Progenitor cell of endocrine pancreas (in vitro differentiated cells): ENCODE measurements around the gene TIAM2. TPM values are rescaled to one million over a fixed set of nuclear protein-coding genes. Genes with fewer than 3 reads are reported as not detected.

Experiments
- DNase-seq: peaks from one replicate; pipeline ENCODE4 v3.0.0; 2021; ENCODE audit warnings: low spot score; ENCODE audit not compliant: unreplicated experiment
- H3K27ac Mint-ChIP-seq: 2 replicates; pipeline ENCODE4 v1.8.0; 2021; ENCODE audit warnings: mild to moderate bottlenecking, moderate library complexity, mixed read lengths
- H3K27me3 Mint-ChIP-seq: 2 replicates; pipeline ENCODE4 v1.8.0; 2021; ENCODE audit warnings: mixed read lengths
- H3K36me3 Mint-ChIP-seq: 2 replicates; pipeline ENCODE4 v1.8.0; 2022; ENCODE audit warnings: mixed read lengths; ENCODE audit not compliant: insufficient read depth
- H3K4me1 Mint-ChIP-seq: 2 replicates; pipeline ENCODE4 v1.8.0; 2021; ENCODE audit warnings: low read depth, mixed read lengths
- H3K4me3 Mint-ChIP-seq: 2 replicates; pipeline ENCODE4 v1.8.0; 2021; ENCODE audit warnings: low read depth, mild to moderate bottlenecking, moderate library complexity, mixed read lengths
- H3K9me3 Mint-ChIP-seq: 2 replicates; pipeline ENCODE4 v1.8.0; 2021; ENCODE audit warnings: low read depth, mixed read lengths
- total RNA-seq: library from RNA; stranded (reverse); gene quantifications from 2 replicates; pipeline ENCODE4 v1.2.1, GENCODE V29; 2021
- TF ChIP-seq, protein P1 (sequence below): fragments of 200-600 bp; sonication (generic); IDR thresholded peaks from one replicate; pipeline ENCODE4 v1.5.0; 2021; ENCODE audit warnings: antibody characterized with exemption, mild to moderate bottlenecking; ENCODE audit not compliant: unreplicated experiment

TIAM2 gene
- total RNA-seq, 1 donor from 2014 or later, result 14.3 TPM

DNA sequence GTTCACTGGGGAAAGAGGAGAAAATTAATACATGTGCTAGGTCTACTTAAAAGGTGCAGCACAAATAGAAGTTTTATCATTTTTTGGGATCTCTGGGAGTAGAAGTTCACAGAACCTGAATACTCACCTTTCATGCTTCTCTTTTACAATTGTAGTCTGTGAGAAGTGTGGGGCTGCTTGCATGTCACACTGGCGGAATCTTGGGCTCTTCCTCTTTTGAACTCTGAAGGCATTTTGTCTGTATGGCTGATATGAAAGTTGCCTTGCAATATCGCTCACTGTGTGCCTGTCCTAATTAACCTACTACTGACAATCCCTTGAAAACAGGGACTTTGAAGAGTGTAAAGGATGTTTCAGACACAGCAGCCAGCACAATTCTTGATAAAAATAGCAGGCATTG lies 202.8 kb downstream of the TIAM2 start:
- TF ChIP-seq, protein P1, sequence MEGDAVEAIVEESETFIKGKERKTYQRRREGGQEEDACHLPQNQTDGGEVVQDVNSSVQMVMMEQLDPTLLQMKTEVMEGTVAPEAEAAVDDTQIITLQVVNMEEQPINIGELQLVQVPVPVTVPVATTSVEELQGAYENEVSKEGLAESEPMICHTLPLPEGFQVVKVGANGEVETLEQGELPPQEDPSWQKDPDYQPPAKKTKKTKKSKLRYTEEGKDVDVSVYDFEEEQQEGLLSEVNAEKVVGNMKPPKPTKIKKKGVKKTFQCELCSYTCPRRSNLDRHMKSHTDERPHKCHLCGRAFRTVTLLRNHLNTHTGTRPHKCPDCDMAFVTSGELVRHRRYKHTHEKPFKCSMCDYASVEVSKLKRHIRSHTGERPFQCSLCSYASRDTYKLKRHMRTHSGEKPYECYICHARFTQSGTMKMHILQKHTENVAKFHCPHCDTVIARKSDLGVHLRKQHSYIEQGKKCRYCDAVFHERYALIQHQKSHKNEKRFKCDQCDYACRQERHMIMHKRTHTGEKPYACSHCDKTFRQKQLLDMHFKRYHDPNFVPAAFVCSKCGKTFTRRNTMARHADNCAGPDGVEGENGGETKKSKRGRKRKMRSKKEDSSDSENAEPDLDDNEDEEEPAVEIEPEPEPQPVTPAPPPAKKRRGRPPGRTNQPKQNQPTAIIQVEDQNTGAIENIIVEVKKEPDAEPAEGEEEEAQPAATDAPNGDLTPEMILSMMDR, result no peak
- H3K36me3 Mint-ChIP-seq, result no peaks in the 10 kb centered on the region
- peaks cover 5% of the 10 kb centered on the region for H3K4me1 Mint-ChIP-seq
- no peak overlapping the region for H3K27ac Mint-ChIP-seq
- DNase-seq, result no peak
- no peaks in the 10 kb centered on the region for H3K27me3 Mint-ChIP-seq
- no peak overlapping the region for H3K4me3 Mint-ChIP-seq
- no peaks in the 10 kb centered on the region for H3K9me3 Mint-ChIP-seq

DNA sequence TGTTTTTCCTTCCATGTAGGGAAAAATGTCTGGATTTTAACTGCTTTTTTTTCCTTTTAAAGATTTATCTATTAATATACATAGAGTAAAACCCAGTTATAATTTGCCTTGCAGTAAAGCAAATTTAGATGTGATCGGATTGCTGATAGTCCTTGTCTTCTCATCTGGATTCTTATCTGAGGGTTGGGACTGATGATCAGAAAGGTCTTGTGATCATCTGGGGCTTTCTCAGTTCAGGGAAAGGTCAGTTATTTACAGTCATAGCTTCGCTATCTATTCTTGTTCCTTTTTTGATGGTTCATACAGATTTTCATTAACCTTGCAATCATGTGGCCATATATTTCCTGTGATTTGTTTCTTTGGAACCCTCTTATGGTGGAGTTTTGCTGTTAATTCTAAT lies 204.9 kb downstream of the TIAM2 start:
- Mint-ChIP-seq H3K4me3 (no peak overlapping the region), H3K27me3 (no peaks in the 10 kb centered on the region), H3K9me3 (no peaks in the 10 kb centered on the region), H3K4me1 (peaks cover 5% of the 10 kb centered on the region), H3K27ac (no peak overlapping the region), H3K36me3 (no peaks in the 10 kb centered on the region)
- no peak for DNase-seq
- TF ChIP-seq, protein P1, result no peak

DNA sequence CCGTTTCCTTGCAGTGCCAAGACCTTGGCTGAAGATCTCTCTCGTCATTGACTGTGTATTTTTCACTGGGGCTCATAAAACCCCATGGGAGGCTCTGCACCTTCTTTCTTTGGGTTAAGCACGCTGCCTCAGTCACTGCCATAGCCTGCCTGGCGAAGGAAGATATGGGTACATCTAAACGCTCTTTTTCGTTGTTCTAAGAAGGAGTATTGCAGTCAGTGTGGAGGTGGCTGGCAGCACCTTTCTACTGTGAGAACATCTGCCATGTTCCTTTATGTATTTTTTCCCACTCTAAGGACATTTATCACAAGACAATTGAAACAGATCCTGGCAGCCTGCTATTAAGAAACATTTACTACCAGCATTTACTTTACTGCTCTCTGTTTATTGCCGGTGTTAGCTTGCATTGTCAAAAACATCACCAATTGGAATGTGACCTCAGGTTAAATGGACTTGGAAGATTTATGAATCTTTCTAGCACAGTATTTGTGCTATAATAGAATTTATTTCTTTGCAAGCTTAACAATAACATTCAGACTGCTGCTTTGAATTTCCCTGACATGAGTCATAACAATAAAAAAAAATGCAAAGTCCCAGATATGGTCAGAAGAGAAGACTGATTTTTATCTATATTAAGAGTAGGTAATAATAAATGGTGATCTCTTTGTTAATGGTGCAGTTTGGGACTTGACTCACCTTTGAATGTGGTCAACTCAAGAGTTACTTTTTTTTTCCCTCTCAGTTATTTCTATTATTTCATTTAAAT lies 206.5 kb downstream of the TIAM2 start:
- Mint-ChIP-seq H3K27ac (peak overlapping the region; percentile 45), H3K27me3 (no peaks in the 10 kb centered on the region), H3K36me3 (no peaks in the 10 kb centered on the region), H3K4me1 (peaks cover 5% of the 10 kb centered on the region), H3K4me3 (no peak overlapping the region), H3K9me3 (no peaks in the 10 kb centered on the region)
- DNase-seq, result no peak
- TF ChIP-seq, protein P1, result no peak

DNA sequence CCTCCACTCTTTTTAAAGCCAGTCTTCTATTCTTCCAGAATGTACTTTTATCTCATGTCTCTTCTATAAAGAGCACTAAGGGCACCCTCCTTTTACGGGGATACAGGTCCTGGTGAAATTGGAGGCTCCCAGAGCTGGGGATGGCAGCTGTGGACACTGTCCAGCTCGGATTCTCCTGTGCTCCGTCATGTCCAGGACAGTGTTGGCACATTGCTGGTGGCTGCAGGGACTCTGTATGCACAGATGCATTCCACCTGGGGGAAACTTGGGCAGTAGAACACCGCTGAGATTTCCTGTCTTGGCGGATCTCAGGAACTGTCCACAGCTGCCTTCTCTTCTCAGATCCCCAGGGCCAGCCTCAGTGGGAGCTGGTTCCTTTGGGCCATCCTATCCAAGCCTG lies 212.1 kb downstream of the TIAM2 start:
- Mint-ChIP-seq H3K27me3 (no peaks in the 10 kb centered on the region), H3K4me3 (no peak overlapping the region), H3K27ac (no peak overlapping the region), H3K9me3 (peaks cover 3% of the 10 kb centered on the region), H3K36me3 (peaks cover 1% of the 10 kb centered on the region), H3K4me1 (no peaks in the 10 kb centered on the region)
- TF ChIP-seq, protein P1, result no peak
- DNase-seq, result no peak

DNA sequence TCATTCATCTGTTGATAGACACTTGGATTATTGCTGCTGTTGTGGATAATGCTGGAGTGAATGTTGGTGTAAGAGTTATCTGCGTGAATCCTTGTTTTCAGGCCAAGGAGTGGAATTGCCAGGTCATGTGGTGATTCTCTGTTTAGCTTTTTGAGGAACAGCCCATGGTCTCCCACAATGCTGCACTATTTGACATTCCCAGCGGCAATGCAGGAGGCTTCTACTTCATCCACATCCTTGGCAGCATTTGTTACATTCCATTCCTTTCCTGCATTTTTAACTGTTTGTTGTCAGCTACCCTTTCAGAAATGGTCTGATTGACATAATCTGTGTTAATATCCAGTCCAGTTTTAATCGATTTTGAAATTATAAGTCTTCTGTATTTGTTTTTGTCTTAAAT lies 217.0 kb downstream of the TIAM2 start:
- Mint-ChIP-seq H3K27ac (no peak overlapping the region), H3K4me3 (no peak overlapping the region), H3K36me3 (peaks cover 1% of the 10 kb centered on the region), H3K4me1 (peaks cover 5% of the 10 kb centered on the region), H3K27me3 (peaks cover 6% of the 10 kb centered on the region), H3K9me3 (peaks cover 3% of the 10 kb centered on the region)
- no peak for DNase-seq
- TF ChIP-seq, protein P1, result no peak
